GM18520 (cell line): ENCODE data around the gene MEF2A.
"Not testable (repeated sequence)": the region's sequence is repeated elsewhere in the genome, so short reads cannot be mapped to it uniquely, and the experiment has no call there.

ENCODE experiments used
- ATAC-seq: cut with Tn5 transposase; IDR thresholded peaks from one replicate; pipeline ENCODE4 v1.9.1; 2021; ENCODE audit not compliant: unreplicated experiment

MEF2A gene

DNA sequence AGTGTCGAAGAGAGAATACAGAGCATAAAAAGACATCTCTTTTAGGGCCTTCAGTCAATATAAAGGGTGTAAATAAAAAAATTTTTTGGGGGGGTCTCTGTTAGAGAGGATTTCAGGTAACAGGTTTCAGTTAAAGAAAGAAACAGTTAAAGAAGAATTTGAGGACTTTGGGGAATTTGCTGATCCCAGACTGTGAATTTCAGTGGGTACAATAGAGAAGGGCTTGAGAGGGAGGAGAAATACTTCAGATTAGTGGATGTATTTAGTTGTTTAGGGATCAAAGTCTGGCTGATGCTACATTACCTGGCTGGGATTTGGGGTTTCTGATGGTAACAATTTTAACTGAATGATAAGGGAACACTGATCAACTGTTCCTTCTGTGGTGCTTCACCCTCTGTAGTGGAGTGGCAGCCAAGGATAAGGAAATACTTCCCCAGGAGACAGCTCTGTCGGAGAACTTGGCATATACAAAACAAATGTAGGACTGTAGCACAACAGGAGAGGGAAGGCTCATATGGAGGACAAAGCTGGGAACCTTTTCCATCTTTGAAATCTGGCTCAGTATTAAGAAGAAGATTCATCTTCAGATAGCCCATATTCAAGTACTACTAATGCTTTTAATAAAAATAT lies 79.2 kb downstream of the MEF2A start:
- ATAC-seq: no peak

DNA sequence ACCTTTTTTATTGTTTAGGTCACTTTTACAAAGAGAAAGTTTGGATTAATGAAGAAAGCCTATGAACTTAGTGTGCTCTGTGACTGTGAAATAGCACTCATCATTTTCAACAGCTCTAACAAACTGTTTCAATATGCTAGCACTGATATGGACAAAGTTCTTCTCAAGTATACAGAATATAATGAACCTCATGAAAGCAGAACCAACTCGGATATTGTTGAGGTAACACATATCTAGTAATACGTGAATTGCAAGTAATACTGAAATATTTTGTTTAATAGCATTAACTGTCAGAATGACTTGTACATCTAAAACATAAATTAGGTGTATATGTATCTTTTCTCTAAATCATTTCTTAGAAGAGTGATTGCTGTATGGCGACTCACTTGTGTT lies 79.8 kb downstream of the MEF2A start:
- ATAC-seq: no peak

DNA sequence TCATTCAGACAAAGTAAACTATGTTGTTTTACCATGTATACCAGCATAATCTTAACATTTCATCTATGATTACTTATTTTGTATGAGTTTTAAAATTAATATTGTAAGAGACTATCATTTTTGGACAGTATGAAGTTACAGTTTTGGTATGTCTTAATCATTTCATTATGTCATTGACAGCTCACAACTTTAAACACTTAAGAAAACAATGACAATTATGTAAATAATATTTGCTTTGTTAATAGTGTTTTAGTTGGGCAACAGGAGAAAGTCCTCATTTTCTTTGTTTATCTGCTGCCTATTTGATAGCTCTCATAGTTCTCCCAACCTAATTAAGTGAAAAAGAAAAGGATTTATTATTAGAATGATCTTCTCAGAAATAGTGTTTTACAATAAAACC lies 80.2 kb downstream of the MEF2A start:
- no peak for ATAC-seq

DNA sequence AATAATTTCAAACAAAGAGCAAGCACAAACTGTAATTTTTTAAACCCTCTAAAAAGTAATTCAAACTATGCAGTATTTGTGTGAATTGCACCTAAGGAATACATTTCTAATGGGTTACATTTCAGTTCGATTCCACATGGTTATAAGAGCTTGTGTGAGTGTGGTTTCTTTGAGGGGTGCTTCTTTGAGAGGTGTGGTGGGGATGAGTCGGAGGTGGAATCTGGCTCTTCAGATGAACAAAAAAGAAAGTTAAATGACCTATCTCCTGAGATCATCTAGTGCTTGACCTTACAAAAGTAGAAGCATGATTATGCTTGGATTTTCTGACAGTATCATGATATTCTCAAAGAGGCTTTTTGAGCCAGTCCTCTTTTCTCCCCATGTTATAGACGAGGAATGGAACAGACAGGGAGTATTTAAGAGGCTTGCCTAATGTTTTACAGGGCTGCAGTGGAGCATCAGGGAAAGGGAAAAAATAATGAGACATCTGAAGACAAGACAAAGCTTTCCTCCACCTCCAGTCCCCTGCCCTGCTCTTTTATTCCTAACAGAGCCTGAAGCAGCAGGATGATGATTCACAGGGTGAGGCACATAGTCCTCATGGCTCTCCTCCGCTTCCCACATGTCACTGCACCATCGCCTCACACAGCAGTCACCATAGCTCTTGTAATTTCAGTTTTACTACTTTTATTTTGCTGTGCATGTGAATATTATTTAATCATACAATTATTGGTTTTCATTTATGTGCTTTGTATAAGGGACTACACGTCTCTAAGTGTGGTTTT lies 85.4 kb downstream of the MEF2A start:
- no peak for ATAC-seq

DNA sequence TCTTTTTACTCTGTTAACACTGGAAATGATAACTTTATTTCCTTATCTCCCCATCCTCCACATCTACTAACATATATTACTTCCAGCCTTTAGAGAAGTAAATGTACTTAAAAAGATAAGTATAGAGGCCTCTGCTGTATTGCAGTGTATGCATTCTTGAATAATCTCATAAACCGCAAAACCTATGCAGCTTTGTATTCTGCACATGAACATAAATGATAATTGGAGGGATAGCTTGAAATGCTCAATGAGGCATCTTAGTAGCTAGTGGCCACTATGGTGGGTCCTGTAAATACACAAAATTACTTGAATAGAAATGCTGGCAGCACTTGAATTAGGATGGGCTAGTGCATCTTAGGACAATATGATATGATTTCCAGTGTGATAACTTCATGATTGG lies 90.4 kb downstream of the MEF2A start:
- ATAC-seq: no peak

DNA sequence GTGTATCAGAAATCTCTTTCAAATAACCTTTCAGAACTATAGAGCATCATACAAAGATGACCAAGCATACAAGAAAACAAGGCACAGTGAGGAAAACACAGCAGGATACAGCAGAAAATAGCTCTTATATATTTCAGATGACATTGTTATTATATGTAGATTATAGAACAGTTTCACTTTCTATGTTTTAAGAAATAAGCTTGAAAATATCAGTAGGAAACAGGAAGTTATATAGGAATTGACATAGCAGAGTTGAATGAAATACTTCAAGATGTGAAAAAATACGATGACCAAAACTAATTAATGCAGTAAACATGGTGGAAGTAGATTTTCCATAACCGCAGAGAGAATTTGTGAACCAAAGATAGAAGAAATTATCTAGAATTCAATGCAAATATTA lies 92.2 kb downstream of the MEF2A start:
- ATAC-seq: no peak

DNA sequence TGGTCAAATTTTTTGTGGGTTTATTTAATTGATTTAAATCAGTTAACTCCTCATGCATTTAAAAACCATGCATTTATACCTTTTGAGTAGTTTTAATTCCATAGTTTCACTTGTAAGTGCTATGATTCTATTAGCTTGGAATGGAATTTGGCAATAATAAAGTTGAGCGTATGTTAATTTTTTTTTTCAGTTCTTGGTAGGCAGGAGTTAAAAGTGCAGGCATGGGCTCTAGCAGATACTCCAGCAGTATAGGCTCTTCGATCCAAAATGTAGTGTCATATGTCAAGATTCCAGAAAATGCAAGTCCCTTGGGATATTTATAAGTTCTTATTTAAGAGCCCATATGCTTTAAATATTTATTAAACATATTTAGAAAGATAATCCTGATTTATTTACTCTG lies 97.1 kb downstream of the MEF2A start:
- no peak for ATAC-seq

DNA sequence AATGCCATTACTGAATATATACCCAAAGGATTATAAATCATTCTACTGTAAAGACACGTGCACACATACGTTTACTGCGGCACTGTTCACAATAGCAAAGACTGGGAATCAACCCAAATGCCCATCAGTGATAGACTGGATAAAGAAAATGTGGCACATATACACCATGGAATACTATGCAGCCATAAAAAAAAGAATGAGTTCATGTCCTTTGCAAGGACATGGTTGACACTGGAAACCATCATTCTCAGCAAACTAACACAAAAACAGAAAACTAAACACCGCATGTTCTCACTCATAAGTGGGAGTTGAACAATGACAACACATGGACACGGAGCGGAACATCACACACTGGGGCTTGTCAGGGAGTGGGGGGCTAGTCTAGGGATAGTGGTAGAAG lies 100.3 kb downstream of the MEF2A start:
- ATAC-seq: not testable (repeated sequence)

DNA sequence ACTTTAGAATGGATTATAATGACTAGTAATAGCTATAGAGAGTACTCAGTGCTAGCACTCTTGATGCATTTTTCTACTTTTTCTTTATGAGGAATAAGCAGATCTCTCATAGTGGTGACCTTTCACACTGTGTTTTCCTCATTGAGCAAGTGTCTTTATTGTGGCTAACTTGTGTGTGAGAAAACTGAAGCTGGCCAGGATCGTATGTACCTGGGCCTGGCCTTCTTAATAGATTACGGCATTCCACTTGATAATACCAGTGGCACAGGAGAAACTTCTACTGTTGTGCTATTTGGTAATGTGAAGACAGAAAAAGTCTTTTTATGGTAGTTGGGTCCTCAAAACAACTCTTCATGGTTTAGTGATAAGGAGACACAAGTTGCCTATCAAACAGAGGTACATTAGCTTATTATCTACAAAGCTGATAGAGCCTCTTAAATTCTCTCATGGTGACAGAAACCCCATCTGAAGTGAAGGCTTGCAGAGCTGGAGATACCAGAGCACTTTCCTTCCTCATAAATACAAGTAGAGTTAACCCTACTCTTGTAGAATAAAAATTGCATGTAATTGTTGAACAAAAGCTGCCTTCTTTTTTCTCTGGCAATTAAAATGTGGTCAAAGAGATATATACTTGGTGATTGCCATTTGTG lies 102.9 kb downstream of the MEF2A start:
- ATAC-seq: no peak

DNA sequence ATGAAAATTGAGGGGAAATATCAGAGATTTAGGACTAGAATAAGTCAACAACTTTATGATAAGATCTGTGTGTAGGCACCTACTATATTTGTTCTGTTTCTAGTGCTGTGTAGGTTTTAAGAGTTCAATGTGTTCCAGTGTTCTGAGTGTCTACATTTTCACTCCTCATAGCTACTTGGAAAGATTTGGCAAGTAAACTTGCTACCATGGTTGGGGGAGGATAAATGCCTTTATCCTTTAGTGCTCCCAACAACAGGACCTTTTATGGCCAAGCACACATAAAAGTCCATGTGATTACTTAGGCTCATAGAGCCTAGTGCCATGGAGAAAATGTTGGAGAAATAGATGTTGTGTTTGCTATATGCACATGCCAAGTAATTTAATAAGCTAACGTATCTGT lies 103.5 kb downstream of the MEF2A start:
- ATAC-seq: no peak

DNA sequence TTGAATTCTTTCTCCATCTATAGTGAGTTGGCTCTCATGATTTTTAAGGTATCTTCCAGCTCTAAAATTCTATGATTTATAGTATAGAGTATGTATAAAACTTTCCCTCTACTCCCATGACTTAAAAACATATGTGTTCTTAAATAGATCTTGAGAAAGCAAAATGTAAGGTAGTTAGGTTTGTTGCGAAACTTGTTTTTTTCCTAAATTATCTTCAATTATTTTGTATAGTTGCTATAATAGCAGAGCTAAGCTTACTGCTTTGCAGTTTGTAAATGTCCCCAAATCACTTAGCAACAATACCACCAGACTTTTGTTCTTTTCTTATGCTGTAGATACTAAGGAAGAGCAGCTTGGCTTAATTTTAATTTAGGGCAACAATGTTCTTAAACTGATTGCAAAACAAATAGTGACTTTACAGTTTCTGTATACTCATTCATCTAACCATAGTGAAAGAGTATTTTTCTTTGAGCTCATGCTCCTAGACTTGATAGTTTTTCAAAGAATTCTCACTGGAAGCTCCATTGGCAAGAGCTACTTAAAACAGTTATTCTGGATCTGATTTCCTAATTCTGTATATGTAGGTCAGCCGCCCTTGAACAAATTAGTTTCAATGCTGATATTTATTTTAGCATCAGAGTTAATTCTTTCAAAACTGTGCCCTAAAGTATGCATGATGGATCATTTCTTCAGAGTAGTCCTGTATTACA lies 106.3 kb downstream of the MEF2A start:
- ATAC-seq: no peak

DNA sequence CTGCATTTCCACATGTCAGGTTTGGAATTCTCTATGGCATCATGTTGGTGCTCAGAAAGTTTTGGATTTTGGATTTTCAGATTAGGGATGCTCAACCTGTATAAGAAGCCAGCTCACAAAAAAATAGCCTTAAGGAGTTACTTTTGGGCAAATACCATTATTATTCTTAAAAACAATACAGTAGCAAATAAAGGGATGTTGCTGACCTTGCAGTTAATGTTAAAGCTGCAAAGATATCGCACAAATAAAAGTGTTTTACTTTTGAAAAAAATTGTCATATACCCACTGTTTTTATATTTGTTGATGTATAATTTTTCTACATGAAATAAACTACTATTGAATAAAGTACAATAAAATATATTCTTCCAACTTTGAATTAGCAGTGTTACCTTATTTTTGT lies 107.3 kb downstream of the MEF2A start:
- no peak for ATAC-seq

DNA sequence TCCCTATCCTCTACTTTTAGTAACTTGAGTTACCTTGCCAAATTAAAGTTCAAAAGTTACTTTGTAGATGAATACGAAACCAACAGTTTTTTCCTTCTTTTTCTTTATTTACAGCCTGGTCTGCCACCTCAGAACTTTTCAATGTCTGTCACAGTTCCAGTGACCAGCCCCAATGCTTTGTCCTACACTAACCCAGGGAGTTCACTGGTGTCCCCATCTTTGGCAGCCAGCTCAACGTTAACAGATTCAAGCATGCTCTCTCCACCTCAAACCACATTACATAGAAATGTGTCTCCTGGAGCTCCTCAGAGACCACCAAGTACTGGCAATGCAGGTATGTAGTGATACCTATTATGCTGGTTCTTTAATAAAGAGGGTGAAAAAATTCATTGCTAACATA lies 108.5 kb downstream of the MEF2A start:
- ATAC-seq: no peak

DNA sequence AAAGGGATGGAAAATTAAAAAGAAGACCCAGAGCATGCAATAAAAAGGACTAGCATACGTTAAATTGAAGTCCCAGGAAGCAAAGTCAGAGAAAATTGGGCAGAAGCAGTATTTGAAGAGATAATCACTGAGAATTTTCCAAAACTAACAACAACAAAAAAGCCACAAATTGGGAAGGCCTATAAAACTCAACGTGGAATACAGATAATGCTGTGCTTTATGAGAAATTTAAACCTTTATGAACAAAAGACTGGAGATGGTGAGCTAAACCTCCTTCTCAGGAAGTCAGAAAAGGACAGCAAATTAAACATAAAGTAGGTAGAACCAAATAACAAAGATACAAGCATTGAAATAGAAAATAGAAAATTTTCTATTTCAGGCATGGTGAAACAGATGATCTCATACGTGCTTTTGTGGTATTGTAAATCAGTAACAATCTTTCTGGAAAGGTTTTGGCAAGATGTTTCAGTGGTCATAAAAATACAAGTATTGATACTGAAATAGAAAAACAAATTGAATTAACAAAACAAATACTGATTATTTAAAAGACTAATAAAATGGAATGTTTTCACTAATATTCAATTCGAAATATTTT lies 111.9 kb downstream of the MEF2A start:
- ATAC-seq: no peak

DNA sequence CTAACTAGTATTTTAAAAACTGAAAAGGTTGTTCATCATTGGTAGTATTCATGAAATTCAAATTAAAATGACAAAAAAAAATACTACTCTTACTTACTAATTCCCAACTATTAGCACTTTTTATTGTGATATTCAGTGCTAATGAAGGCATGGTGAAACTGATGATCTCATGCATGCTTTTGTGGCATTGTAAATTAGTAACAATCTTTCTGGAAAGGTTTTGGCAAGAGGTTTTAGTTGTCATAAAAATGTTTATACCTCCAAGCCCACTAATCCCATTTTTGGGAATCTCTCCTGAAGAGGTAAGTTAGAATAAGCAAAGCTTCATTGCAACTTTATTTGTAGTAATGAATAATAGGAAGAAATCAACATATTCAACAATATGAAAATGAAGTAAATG lies 114.5 kb downstream of the MEF2A start:
- no peak for ATAC-seq

DNA sequence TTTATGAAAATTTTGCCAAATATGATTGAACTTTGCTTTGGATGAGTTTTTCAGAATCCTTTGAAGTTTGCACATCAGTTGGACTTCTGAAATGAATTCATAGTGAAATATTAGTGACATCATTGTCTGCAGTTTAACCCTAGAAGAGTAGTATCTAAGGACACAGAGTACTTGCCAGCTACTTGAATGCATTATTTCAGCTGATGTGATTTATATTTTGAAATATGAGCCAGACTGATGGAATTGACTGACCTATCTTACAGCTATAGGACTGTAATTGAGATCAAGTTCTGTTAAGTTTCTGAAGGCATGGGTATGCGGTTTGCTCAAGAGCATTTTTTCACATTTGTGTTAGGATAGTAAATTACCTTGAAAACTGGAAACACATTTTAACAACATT lies 116.2 kb downstream of the MEF2A start:
- no peak for ATAC-seq

DNA sequence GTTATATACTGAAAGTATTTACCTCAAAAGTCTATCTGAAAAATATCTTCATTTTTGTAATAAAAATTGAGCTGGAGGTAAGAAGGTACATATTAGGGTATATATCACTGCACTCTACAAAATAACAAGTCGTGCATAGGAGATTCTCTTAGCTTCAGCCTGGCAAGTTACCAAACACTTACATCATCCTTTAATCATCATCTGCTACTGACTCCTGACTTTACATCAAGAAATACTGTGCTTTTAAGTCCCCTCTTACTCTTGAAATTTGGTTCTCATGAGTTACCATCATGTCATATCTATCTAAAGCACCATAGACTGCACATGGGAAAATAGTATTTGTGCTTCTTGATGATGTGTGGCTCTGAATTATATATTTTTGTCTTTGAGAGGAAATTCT lies 116.7 kb downstream of the MEF2A start:
- no peak for ATAC-seq

DNA sequence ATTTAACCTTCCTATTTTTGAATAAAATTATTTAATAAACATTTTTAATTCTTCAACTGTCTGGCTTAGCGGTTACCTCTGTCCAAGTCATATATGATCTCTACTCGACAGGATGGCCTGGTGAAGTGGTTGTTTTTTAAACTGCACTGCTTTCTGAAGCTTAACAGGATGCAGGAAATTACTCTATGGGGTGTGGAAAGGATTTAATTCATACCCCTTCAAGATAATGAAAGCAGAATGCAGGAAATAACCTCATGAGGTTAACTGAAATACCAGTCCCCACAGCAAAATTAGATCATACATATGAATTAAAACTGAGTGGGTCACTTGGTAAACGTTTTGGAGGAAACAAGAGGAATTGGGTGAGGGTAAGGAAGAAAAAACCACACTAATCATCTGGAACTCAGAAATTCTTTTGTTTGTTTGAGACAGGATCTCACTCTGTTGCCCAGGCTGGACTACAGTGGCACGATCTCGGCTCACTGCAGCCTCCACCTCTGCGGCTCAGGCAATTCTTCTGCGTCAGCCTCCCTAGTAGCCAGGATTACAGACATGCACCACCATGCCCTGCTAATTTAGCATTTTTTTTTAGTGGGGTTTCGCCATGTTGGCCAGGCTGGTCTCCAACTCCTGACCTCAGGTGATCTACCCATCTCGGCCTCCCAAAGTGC lies 117.4 kb downstream of the MEF2A start:
- no peak for ATAC-seq

DNA sequence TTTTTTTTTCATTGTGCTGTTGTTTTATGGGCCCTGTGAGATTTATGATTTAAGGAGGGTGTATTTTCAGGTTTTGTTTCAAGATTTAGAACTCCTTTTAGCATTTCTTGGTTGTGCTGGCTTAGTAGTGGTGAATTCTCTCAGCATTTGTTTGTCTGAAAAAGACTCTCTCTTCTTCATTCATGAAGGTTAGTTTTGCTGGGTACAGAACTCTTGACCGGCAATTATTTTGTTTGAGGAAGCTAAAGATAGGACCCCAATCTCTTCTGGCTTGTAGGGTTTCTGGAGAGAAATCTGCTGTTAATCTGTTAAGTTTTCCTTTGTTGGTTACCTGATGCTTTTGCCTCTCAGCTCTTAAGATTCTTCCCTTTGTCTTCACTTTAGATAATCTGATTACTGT lies 120.5 kb downstream of the MEF2A start:
- no peak for ATAC-seq

DNA sequence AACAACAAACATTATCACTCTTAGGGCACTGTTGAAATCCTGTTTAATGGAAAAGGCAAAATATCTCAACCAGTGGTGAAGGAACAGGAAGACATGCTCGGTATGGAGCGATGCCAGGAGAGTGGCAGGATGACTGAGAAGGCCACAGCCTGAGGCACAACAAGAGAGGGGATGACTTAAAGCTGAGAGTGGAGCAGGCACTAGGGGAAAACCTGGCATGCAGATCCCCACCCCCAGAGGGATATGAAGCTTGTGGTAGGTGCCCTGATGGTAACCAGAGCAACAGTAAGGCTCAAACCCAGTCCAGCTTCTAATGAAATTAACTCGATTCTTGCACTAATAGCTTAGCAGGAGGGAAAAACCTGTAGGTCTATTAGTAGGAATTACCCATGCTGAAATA lies 127.0 kb downstream of the MEF2A start:
- ATAC-seq: no peak

DNA sequence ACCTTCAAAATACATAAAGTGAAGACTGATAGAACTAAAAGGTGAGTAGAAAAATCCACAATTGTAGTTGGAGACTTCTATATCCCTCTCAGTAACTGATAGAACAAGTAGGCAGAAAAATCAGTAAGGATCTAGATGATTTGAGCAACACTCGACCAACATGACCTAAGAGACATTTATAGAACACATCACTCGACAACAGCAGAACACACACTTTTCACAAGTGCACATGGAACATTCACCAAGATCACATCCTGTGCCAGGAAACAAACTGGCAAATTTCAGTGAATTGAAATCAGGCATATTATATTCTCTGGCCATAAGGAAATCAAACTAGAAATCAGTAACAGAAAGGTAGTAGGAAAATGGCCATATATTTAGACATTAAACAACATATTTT lies 130.3 kb downstream of the MEF2A start:
- ATAC-seq: no peak
